HCT116 (cell line): ENCODE data around the gene EIF4E1B. TPM values are rescaled to one million over a fixed set of nuclear protein-coding genes. Genes with fewer than 3 reads are reported as not detected.

Experiments
- ATAC-seq: fragments of 200-7000 bp; cut with Tn5 transposase; 2 replicates; pipeline ENCODE4 v1.9.1; 2020; ENCODE audit warnings: mild to moderate bottlenecking, moderate library complexity
- BruUV-seq: library from RNA; stranded (reverse); fragments of 400-500 nt; replicated peaks from 2 replicates; lab custom pipeline; 2021; lab: Mats Ljungman, UMichigan
- CTCF ChIA-PET: fragments of 300-600 bp; sonication (Branson Sonifier 250); formaldehyde crosslinking; loops from one replicate; lab custom pipeline; 2021; ENCODE audit warnings: antibody characterized with exemption; lab: Charles Lee
- POLR2A ChIA-PET: fragments of 300-600, 350-600 bp; sonication (Branson Sonifier 250); formaldehyde crosslinking; loops from one replicate; lab custom pipeline; 2021; ENCODE audit warnings: antibody characterized with exemption; lab: Charles Lee
- RAD21 ChIA-PET, 2 experiments: fragments of 300-600 bp; sonication (Branson Sonifier 250); formaldehyde crosslinking; loops; one replicate each; lab custom pipeline; 2023; ENCODE audit warnings: low total read pairs in 2 of 2; ENCODE audit not compliant: uncharacterized antibody in 2 of 2, unreplicated experiment in 2 of 2, low non-redundant PET in 1 of 2; lab: Charles Lee
- DNase-seq: peaks from one replicate; pipeline ENCODE4 v3.0.0-alpha.2; 2010; ENCODE audit warnings: low read depth, low spot score
- H2AFZ ChIP-seq: fragments of 200-600 bp; shearing (Covaris generic), sonication (generic); 2 replicates; pipeline ENCODE4 v1.6.1; 2017; ENCODE audit warnings: low read depth, mixed run types, mixed read lengths, antibody characterized with exemption, low read length; ENCODE audit not compliant: poor library complexity, severe bottlenecking
- H3K27ac ChIP-seq: 2 replicates; pipeline ENCODE4 v1.5.1; 2012; ENCODE audit warnings: low read depth, low read length
- H3K27me3 ChIP-seq: fragments of 200-600 bp; sonication (generic); 2 replicates; pipeline ENCODE4 v1.6.1; 2016; ENCODE audit warnings: mixed run types, low read length, mixed read lengths; ENCODE audit not compliant: insufficient read depth
- H3K36me3 ChIP-seq, 2 experiments: fragments of 200-500 bp in 1 of 2; fragments of 200-600 bp in 1 of 2; sonication (Bioruptor generic) in 1 of 2; sonication (generic) in 1 of 2; 2 replicates each; pipeline versions ENCODE4 v1.5.1 to v1.6.1; 2014 to 2016; ENCODE audit warnings: low read length in 2 of 2, inconsistent platforms in 1 of 2, mixed read lengths in 1 of 2, mixed run types in 1 of 2; ENCODE audit not compliant: insufficient read depth in 2 of 2, control insufficient read depth in 1 of 2
- H3K4me1 ChIP-seq, 2 experiments: fragments of 200-600 bp in 1 of 2; sonication (generic) in 1 of 2; 2 replicates each; pipeline versions ENCODE4 v1.5.1 to v1.6.1; 2012 to 2017; ENCODE audit warnings: low read length in 2 of 2, inconsistent platforms in 1 of 2, mild to moderate bottlenecking in 1 of 2, mixed read lengths in 1 of 2, mixed run types in 1 of 2, moderate library complexity in 1 of 2; ENCODE audit not compliant: insufficient read depth in 2 of 2, control insufficient read depth in 1 of 2
- H3K4me2 ChIP-seq: fragments of 200-600 bp; sonication (generic); 2 replicates; pipeline ENCODE4 v1.6.1; 2017; ENCODE audit warnings: mixed run types, low read length, mixed read lengths
- H3K4me3 ChIP-seq, 2 experiments: fragments of 200-600 bp in 1 of 2; sonication (generic) in 1 of 2; replicated peaks in 1 of 2; 2 replicates each; pipeline ENCODE4 v1.5.1; 2011 to 2016; ENCODE audit warnings: low read length in 2 of 2, control low read depth in 1 of 2, low read depth in 1 of 2, mild to moderate bottlenecking in 1 of 2, mixed read lengths in 1 of 2, mixed run types in 1 of 2
- H3K79me2 ChIP-seq: fragments of 200-600 bp; sonication (generic); 2 replicates; pipeline ENCODE4 v1.6.1; 2017; ENCODE audit warnings: mild to moderate bottlenecking, mixed run types, low read length, moderate library complexity, mixed read lengths; ENCODE audit not compliant: insufficient read depth
- H3K9ac ChIP-seq: fragments of 200-600 bp; sonication (generic); 2 replicates; pipeline ENCODE4 v1.6.1; 2016; ENCODE audit warnings: low read length, mixed read lengths
- H3K9me2 ChIP-seq: fragments of 200-600 bp; sonication (generic), shearing (Covaris generic); 2 replicates; pipeline ENCODE4 v1.6.1; 2017; ENCODE audit warnings: mixed run types, mild to moderate bottlenecking, moderate library complexity; ENCODE audit not compliant: insufficient read depth
- H3K9me3 ChIP-seq, 2 experiments: fragments of 200-500 bp in 1 of 2; fragments of 200-600 bp in 1 of 2; sonication (Bioruptor generic) in 1 of 2; sonication (generic) in 1 of 2; 2 replicates each; pipeline ENCODE4 v1.6.1; 2014 to 2017; ENCODE audit warnings: low read length in 2 of 2, mixed read lengths in 2 of 2, inconsistent platforms in 1 of 2, low read depth in 1 of 2, mild to moderate bottlenecking in 1 of 2, mixed run types in 1 of 2, moderate library complexity in 1 of 2; ENCODE audit not compliant: control insufficient read depth in 1 of 2, insufficient read depth in 1 of 2
- H4K20me1 ChIP-seq: fragments of 200-600 bp; sonication (generic), shearing (Covaris generic); 2 replicates; pipeline ENCODE4 v1.6.1; 2017; ENCODE audit warnings: mixed run types, mild to moderate bottlenecking, moderate library complexity; ENCODE audit not compliant: insufficient read depth
- CBX3 ChIP-seq: IDR thresholded peaks from 2 replicates; pipeline ENCODE4 v1.6.1; 2012; ENCODE audit warnings: low read depth
- ELF1 ChIP-seq: IDR thresholded peaks from 2 replicates; pipeline ENCODE4 v1.6.1; 2012; ENCODE audit warnings: low read depth, borderline replicate concordance
- EZH2 ChIP-seq: fragments of 200-600 bp; sonication (generic); IDR thresholded peaks from 2 replicates; pipeline ENCODE4 v1.6.1; 2017; ENCODE audit warnings: antibody characterized with exemption, mixed run types
- FOSL1 ChIP-seq: IDR thresholded peaks from 2 replicates; pipeline ENCODE4 v1.6.1; 2012; ENCODE audit warnings: low read depth
- RAD21 ChIP-seq: IDR thresholded peaks from 2 replicates; pipeline ENCODE4 v1.6.1; 2012; ENCODE audit warnings: low read depth, mild to moderate bottlenecking
- SIN3A ChIP-seq: IDR thresholded peaks from 2 replicates; pipeline ENCODE4 v1.6.1; 2012; ENCODE audit warnings: low read depth
- SP1 ChIP-seq: IDR thresholded peaks from 2 replicates; pipeline ENCODE4 v1.6.1; 2012; ENCODE audit warnings: low read depth
- SRF ChIP-seq: IDR thresholded peaks from 2 replicates; pipeline ENCODE4 v1.6.1; 2012; ENCODE audit warnings: low read depth
- YY1 ChIP-seq: IDR thresholded peaks from 2 replicates; pipeline ENCODE4 v1.6.1; 2011; ENCODE audit warnings: low read length, low read depth, moderate library complexity, mild to moderate bottlenecking; ENCODE audit not compliant: insufficient replicate concordance; ENCODE audit errors: extremely low read depth
- ZBTB33 ChIP-seq: IDR thresholded peaks from 2 replicates; pipeline ENCODE4 v1.6.1; 2011; ENCODE audit warnings: mild to moderate bottlenecking, low read length, moderate library complexity; ENCODE audit not compliant: insufficient replicate concordance; ENCODE audit errors: extremely low read depth
- intact Hi-C: fragments of 100-400 bp; cut with micrococcal nuclease; formaldehyde crosslinking; loops from 2 replicates; pipeline ENCODE4 v1.10.0; 2022
- total RNA-seq: library from RNA; stranded (reverse); gene quantifications from one replicate; pipeline ENCODE4 v1.2.1, GENCODE V29; 2021; ENCODE audit not compliant: unreplicated experiment

Gene EIF4E1B
- total RNA-seq, 1 experiment from 2014 or later, result 0.07 TPM

GRCh38 chr5:176625512-176625911 is 5.0 kb upstream of the EIF4E1B start:
- BruUV-seq, result no TSS peak

More at GRCh38 chr5:176625512-176625911, 5.0 kb upstream of the EIF4E1B start:
- intact Hi-C loops, result no loop called here
- Histone ChIP-seq H3K4me2 (no peak overlapping the region), H3K27me3 (no peaks in the 10 kb centered on the region), H3K9ac (no peak overlapping the region), H3K9me3 (no peaks in the 10 kb centered on the region), H4K20me1 (no peaks in the 10 kb centered on the region), H3K27ac (no peak overlapping the region), H3K79me2 (no peaks in the 10 kb centered on the region), H3K9me2 (no peaks in the 10 kb centered on the region), H3K36me3 (no peaks in the 10 kb centered on the region), H2AFZ (no peak overlapping the region), H3K4me1 (peaks cover 0 to 18% of the 10 kb centered on the region in 2 experiments; a peak in 2 of 4 replicates), H3K4me3 (no peak overlapping the region)
- ChIA-PET POLR2A (no interaction called here), CTCF (no interaction called here), RAD21 (no interaction called here)
- ATAC-seq, result no peak
- no peak for DNase-seq
- TF ChIP-seq SRF (no peak), SP1 (no peak), YY1 (no peak), RAD21 (no peak), CBX3 (no peak), EZH2 (no peak), SIN3A (no peak), ELF1 (no peak), ZBTB33 (no peak), FOSL1 (no peak)
